H9 (cell line): ENCODE data around the gene PRMT7. TPM values are rescaled to one million over a fixed set of nuclear protein-coding genes. Genes with fewer than 3 reads are reported as not detected.

Experiments
- DNase-seq: peaks from one replicate; pipeline ENCODE4 v3.0.0-alpha.2; 2017
- H2AFZ ChIP-seq: one replicate; pipeline ENCODE4 v1.6.1; 2013; ENCODE audit warnings: mild to moderate bottlenecking, low read length, control low read depth, moderate library complexity
- H2AK5ac ChIP-seq: 2 replicates; pipeline ENCODE4 v1.6.1; 2013; ENCODE audit warnings: low read length, control low read depth, mixed read lengths; ENCODE audit not compliant: insufficient read length
- H2BK120ac ChIP-seq: one replicate; pipeline ENCODE4 v1.6.1; 2013; ENCODE audit warnings: low read depth, mild to moderate bottlenecking, low read length, control low read depth, inconsistent platforms; ENCODE audit not compliant: poor library complexity, severe bottlenecking
- H2BK12ac ChIP-seq: 2 replicates; pipeline ENCODE4 v1.6.1; 2013; ENCODE audit warnings: low read length, control low read depth, mixed read lengths, low read depth; ENCODE audit not compliant: insufficient read length
- H2BK15ac ChIP-seq: 2 replicates; pipeline ENCODE4 v1.6.1; 2013; ENCODE audit warnings: low read depth, low read length, control low read depth
- H2BK20ac ChIP-seq: one replicate; pipeline ENCODE4 v1.6.1; 2013; ENCODE audit warnings: low read depth, mild to moderate bottlenecking, low read length, control low read depth, inconsistent platforms; ENCODE audit not compliant: poor library complexity, severe bottlenecking
- H2BK5ac ChIP-seq: 2 replicates; pipeline ENCODE4 v1.6.1; 2013; ENCODE audit warnings: low read length, control low read depth, mixed read lengths; ENCODE audit not compliant: insufficient read length
- H3K14ac ChIP-seq: 2 replicates; pipeline ENCODE4 v1.6.1; 2013; ENCODE audit warnings: low read length, control low read depth; ENCODE audit not compliant: insufficient read depth
- H3K18ac ChIP-seq: 2 replicates; pipeline ENCODE4 v1.6.1; 2013; ENCODE audit warnings: low read depth, mild to moderate bottlenecking, mixed read lengths, low read length, control low read depth; ENCODE audit not compliant: insufficient read length
- H3K23ac ChIP-seq: 2 replicates; pipeline ENCODE4 v1.6.1; 2013; ENCODE audit warnings: low read length, control low read depth, mixed read lengths, low read depth; ENCODE audit not compliant: insufficient read length
- H3K23me2 ChIP-seq: 2 replicates; pipeline ENCODE4 v1.6.1; 2013; ENCODE audit warnings: low read depth, mild to moderate bottlenecking, mixed read lengths, low read length, control low read depth; ENCODE audit not compliant: insufficient read length, poor library complexity, severe bottlenecking
- H3K27ac ChIP-seq: 2 replicates; pipeline ENCODE4 v1.5.1; 2013; ENCODE audit warnings: low read length, control low read depth, mixed read lengths, low read depth; ENCODE audit not compliant: insufficient read length
- H3K27me3 ChIP-seq: 2 replicates; pipeline ENCODE4 v1.6.1; 2013; ENCODE audit warnings: low read length, control low read depth, inconsistent platforms; ENCODE audit not compliant: insufficient read depth
- H3K4ac ChIP-seq: 2 replicates; pipeline ENCODE4 v1.6.1; 2013; ENCODE audit warnings: low read depth, mild to moderate bottlenecking, control low read depth, inconsistent platforms, low read length, moderate library complexity
- H3K4me1 ChIP-seq: 2 replicates; pipeline ENCODE4 v1.6.1; 2013; ENCODE audit warnings: low read length, control low read depth, inconsistent platforms; ENCODE audit not compliant: insufficient read depth
- H3K4me2 ChIP-seq: 2 replicates; pipeline ENCODE4 v1.6.1; 2013; ENCODE audit warnings: low read length, control low read depth, mixed read lengths; ENCODE audit not compliant: insufficient read length, insufficient read depth
- H3K56ac ChIP-seq: 2 replicates; pipeline ENCODE4 v1.6.1; 2013; ENCODE audit warnings: low read depth, mild to moderate bottlenecking, mixed read lengths, low read length, control low read depth; ENCODE audit not compliant: insufficient read length
- H3K79me1 ChIP-seq: 2 replicates; pipeline ENCODE4 v1.6.1; 2013; ENCODE audit warnings: low read depth, mild to moderate bottlenecking, moderate library complexity, low read length, control low read depth, inconsistent platforms; ENCODE audit not compliant: insufficient read depth, poor library complexity, severe bottlenecking
- H3K79me2 ChIP-seq: 2 replicates; pipeline ENCODE4 v1.6.1; 2013; ENCODE audit warnings: low read length, control low read depth, inconsistent platforms; ENCODE audit not compliant: insufficient read depth
- H3K9ac ChIP-seq: 2 replicates; pipeline ENCODE4 v1.6.1; 2013; ENCODE audit warnings: low read length, control low read depth, mixed read lengths; ENCODE audit not compliant: insufficient read length; ENCODE audit errors: extremely low read depth
- H3K9me3 ChIP-seq: one replicate; pipeline ENCODE4 v1.6.1; 2013; ENCODE audit warnings: low read depth, low read length, inconsistent platforms; ENCODE audit not compliant: control insufficient read depth
- H3T11ph ChIP-seq: one replicate; pipeline ENCODE4 v1.6.1; 2013; ENCODE audit warnings: mild to moderate bottlenecking, low read length, control low read depth, inconsistent platforms
- H4K20me1 ChIP-seq: one replicate; pipeline ENCODE4 v1.6.1; 2013; ENCODE audit not compliant: control insufficient read depth, insufficient read length, insufficient read depth
- H4K5ac ChIP-seq: 2 replicates; pipeline ENCODE4 v1.6.1; 2013; ENCODE audit warnings: low read depth, mild to moderate bottlenecking, mixed read lengths, low read length, control low read depth; ENCODE audit not compliant: insufficient read length
- H4K8ac ChIP-seq: replicated peaks from 2 replicates; pipeline ENCODE4 v1.6.1; 2013; ENCODE audit warnings: low read length, control low read depth, mixed read lengths, low read depth; ENCODE audit not compliant: insufficient read length
- H4K91ac ChIP-seq: 2 replicates; pipeline ENCODE4 v1.6.1; 2013; ENCODE audit warnings: low read depth, mild to moderate bottlenecking, moderate library complexity, mixed read lengths, low read length, control low read depth; ENCODE audit not compliant: insufficient read length
- H3K27ac Mint-ChIP-seq, 3 experiments: 2 replicates in 2 of 3; 3 replicates in 1 of 3; pipeline ENCODE4 v1.8.0; 2020 to 2021; ENCODE audit warnings: mixed read lengths in 3 of 3, mild to moderate bottlenecking in 1 of 3, moderate library complexity in 1 of 3
- H3K27me3 Mint-ChIP-seq: 2 replicates; pipeline ENCODE4 v1.8.0; 2021; ENCODE audit warnings: low read depth, mild to moderate bottlenecking, moderate library complexity, mixed read lengths
- H3K36me3 Mint-ChIP-seq, 3 experiments: 2 replicates in 2 of 3; 3 replicates in 1 of 3; pipeline ENCODE4 v1.8.0; 2020 to 2021; ENCODE audit warnings: low read depth in 3 of 3, mixed read lengths in 3 of 3; ENCODE audit not compliant: insufficient read depth in 1 of 3
- H3K4me1 Mint-ChIP-seq, 2 experiments: 2 replicates each; pipeline ENCODE4 v1.8.0; 2020; ENCODE audit warnings: mixed read lengths in 2 of 2
- H3K4me3 Mint-ChIP-seq, 2 experiments: 2 replicates in 1 of 2; 3 replicates in 1 of 2; pipeline ENCODE4 v1.8.0; 2020 to 2021; ENCODE audit warnings: mild to moderate bottlenecking in 2 of 2, mixed read lengths in 2 of 2, moderate library complexity in 1 of 2
- H3K9me3 Mint-ChIP-seq, 2 experiments: 2 replicates in 1 of 2; 3 replicates in 1 of 2; pipeline ENCODE4 v1.8.0; 2020; ENCODE audit warnings: mild to moderate bottlenecking in 2 of 2, mixed read lengths in 2 of 2, moderate library complexity in 1 of 2
- CTCF ChIP-seq: fragments of 200-600 bp; sonication (generic); conservative IDR thresholded peaks from 3 replicates; pipeline ENCODE4 v1.8.0; 2021; ENCODE audit warnings: antibody characterized with exemption, mild to moderate bottlenecking
- WGBS: extraction: QIAGEN DNeasy Blood & Tissue Kit; methylation state at CpG from one replicate; pipeline ENCODE4 v1.1.7; 2013; ENCODE audit warnings: missing lambda C conversion rate, low lambda C conversion rate, mixed read lengths; ENCODE audit not compliant: insufficient read length; ENCODE audit errors: extremely low coverage; 5-methylcytosine and 5-hydroxymethylcytosine counted together
- total RNA-seq: library from RNA; stranded (reverse); gene quantifications from 2 replicates; pipeline ENCODE4 v1.2.1, GENCODE V29; 2021

Gene PRMT7
- total RNA-seq, 1 experiment from 2014 or later = 56.6 TPM

- no peaks in the 10 kb centered on the region for H4K20me1 ChIP-seq
- H4K8ac ChIP-seq = no peak overlapping the region
- no peak overlapping the region for H3K23ac ChIP-seq
- no peak overlapping the region for H3T11ph ChIP-seq
- Mint-ChIP-seq H3K27me3 (no peaks in the 10 kb centered on the region), H3K27ac (peak overlapping the region in 2 of 3 experiments; percentile 37 to 56; a peak in 3 of 7 replicates), H3K9me3 (no peaks in the 10 kb centered on the region), H3K4me1 (peaks cover 4 to 6% of the 10 kb centered on the region in 2 experiments), H3K36me3 (peaks cover 23 to 58% (median 40%) of the 10 kb centered on the region in 3 experiments; a peak in 6 of 7 replicates), H3K4me3 (no peak overlapping the region)
- no peak overlapping the region for H2AK5ac ChIP-seq
- H2BK20ac ChIP-seq = no peak overlapping the region
- H2BK12ac ChIP-seq = no peak overlapping the region
- no peak overlapping the region for H3K9ac ChIP-seq
- no peak overlapping the region for H3K4me2 ChIP-seq
- no peak for DNase-seq
- H2BK120ac ChIP-seq = no peak overlapping the region
- H4K5ac ChIP-seq = no peak overlapping the region
- TF ChIP-seq CTCF = no peak
- no peaks in the 10 kb centered on the region for H3K9me3 ChIP-seq
- H3K79me1 ChIP-seq = no peaks in the 10 kb centered on the region
- H3K27ac ChIP-seq = no peak overlapping the region
- no peak overlapping the region for H3K18ac ChIP-seq
- WGBS = no CpG with 5 or more reads among the region's 6 CpGs
- H3K4me1 ChIP-seq = no peaks in the 10 kb centered on the region
- H3K14ac ChIP-seq = no peak overlapping the region
- H3K23me2 ChIP-seq = no peaks in the 10 kb centered on the region
- no peak overlapping the region for H3K4ac ChIP-seq
- no peak overlapping the region for H2BK5ac ChIP-seq
- H4K91ac ChIP-seq = no peak overlapping the region
- H2BK15ac ChIP-seq = no peak overlapping the region
- no peak overlapping the region for H2AFZ ChIP-seq
- H3K27me3 ChIP-seq = no peaks in the 10 kb centered on the region
- H3K79me2 ChIP-seq = no peaks in the 10 kb centered on the region
- no peak overlapping the region for H3K56ac ChIP-seq
These were observed 8.5 kb downstream of the PRMT7 start for GRCh38 chr16:68319185-68319908.
